ENCODE data around the gene PGBD5.
"Not testable (repeated sequence)": the region's sequence is repeated elsewhere in the genome, so short reads cannot be mapped to it uniquely, and the experiment has no call there.

PGBD5 gene

DNA sequence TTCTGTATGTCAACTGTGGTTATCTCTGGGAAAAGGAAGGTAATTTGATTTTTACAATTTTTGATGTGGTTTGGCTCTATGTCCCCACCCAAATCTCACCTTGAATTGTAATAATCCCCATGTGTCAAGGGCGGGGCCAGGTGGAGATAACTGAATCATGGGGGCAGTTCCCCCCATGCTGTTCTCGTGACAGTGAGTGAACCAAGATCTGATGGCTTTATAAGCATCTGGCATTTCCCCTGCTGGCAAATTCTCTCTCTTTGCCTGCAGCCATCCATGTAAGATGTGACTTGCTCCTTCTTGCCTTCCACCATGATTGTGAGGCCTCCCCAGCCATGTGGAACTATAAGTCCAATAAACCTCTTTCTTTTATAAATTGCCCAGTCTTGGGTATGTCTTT, 5.8 kb downstream of the PGBD5 start:
- DNase-seq; H3K36me3 ChIP-seq (ENCODE audit: control insufficient read depth in 4 of 4, insufficient read depth in 4 of 4, low read length in 3 of 4); H3K4me3 ChIP-seq (ENCODE audit: control insufficient read depth in 1 of 7, extremely low read depth in 1 of 7, insufficient read depth in 4 of 7, low read depth in 2 of 7, low read length in 6 of 7); CTCF ChIA-PET; POLR2A ChIA-PET; H3K27ac ChIP-seq (ENCODE audit: insufficient read depth in 1 of 2, low read depth in 1 of 2, low read length in 2 of 2, poor library complexity in 1 of 2, severe bottlenecking in 2 of 2); H3K9me3 ChIP-seq (ENCODE audit: control extremely low read depth in 1 of 5, control insufficient read depth in 4 of 5, insufficient read depth in 2 of 5, low read depth in 1 of 5, low read length in 4 of 5): not testable (repeated sequence)
- Histone ChIP-seq H3K27me3 (replicated peaks in 2 of 5; ENCODE audit: control insufficient read depth in 4 of 5, insufficient read depth in 5 of 5, low read length in 4 of 5) (peaks cover 16 to 61% (median 41%) of the 10 kb centered on the region in 5 experiments), H3K4me1 (ENCODE audit: control extremely low read depth in 1 of 4, control insufficient read depth in 4 of 4, insufficient read depth in 4 of 4, low read length in 3 of 4) (peaks cover 0 to 22% (median 13%) of the 10 kb centered on the region in 4 experiments)
- 100% methylated on average over 2 of the region's 2 CpGs for WGBS (ENCODE audit: insufficient coverage)

DNA sequence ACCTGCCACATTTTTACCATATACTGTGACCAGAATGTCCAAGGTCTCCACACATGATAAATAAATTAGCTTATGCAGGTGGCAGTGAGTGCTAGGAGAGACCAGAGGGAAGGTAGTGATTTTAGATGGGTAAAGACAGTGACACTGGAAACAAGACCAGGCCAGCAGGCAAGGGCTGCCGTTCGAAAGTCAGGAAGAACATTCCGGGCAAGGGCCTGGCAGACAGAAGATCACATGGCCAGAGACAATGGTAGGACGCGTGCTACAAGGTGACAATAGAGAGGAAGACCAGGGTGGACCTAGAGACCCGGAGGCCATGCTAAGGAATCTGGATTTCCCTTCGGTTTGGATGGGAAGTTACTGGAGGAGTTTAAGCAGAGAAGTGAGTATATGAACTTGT, 9.7 kb downstream of the PGBD5 start:
- Histone ChIP-seq H3K27me3 (replicated peaks in 2 of 5; ENCODE audit: control insufficient read depth in 4 of 5, insufficient read depth in 5 of 5, low read length in 4 of 5) (peaks cover 8 to 37% (median 16%) of the 10 kb centered on the region in 5 experiments), H3K36me3 (ENCODE audit: control insufficient read depth in 4 of 4, insufficient read depth in 4 of 4, low read length in 3 of 4) (no peaks in the 10 kb centered on the region), H3K27ac (ENCODE audit: insufficient read depth in 1 of 2, low read depth in 1 of 2, low read length in 2 of 2, poor library complexity in 1 of 2, severe bottlenecking in 2 of 2) (no peak overlapping the region), H3K9me3 (ENCODE audit: control extremely low read depth in 1 of 5, control insufficient read depth in 4 of 5, insufficient read depth in 2 of 5, low read depth in 1 of 5, low read length in 4 of 5) (peaks cover 0 to 8% (median 0%) of the 10 kb centered on the region in 5 experiments), H3K4me1 (ENCODE audit: control extremely low read depth in 1 of 4, control insufficient read depth in 4 of 4, insufficient read depth in 4 of 4, low read length in 3 of 4) (peaks cover 0 to 7% (median under 1%) of the 10 kb centered on the region in 4 experiments), H3K4me3 (ENCODE audit: control insufficient read depth in 1 of 7, extremely low read depth in 1 of 7, insufficient read depth in 4 of 7, low read depth in 2 of 7, low read length in 6 of 7) (no peak overlapping the region)
- no peak for DNase-seq
- POLR2A ChIA-PET: no interaction called here
- WGBS (ENCODE audit: insufficient coverage): 78% methylated on average over 7 of the region's 7 CpGs
- CTCF ChIA-PET: no interaction called here

DNA sequence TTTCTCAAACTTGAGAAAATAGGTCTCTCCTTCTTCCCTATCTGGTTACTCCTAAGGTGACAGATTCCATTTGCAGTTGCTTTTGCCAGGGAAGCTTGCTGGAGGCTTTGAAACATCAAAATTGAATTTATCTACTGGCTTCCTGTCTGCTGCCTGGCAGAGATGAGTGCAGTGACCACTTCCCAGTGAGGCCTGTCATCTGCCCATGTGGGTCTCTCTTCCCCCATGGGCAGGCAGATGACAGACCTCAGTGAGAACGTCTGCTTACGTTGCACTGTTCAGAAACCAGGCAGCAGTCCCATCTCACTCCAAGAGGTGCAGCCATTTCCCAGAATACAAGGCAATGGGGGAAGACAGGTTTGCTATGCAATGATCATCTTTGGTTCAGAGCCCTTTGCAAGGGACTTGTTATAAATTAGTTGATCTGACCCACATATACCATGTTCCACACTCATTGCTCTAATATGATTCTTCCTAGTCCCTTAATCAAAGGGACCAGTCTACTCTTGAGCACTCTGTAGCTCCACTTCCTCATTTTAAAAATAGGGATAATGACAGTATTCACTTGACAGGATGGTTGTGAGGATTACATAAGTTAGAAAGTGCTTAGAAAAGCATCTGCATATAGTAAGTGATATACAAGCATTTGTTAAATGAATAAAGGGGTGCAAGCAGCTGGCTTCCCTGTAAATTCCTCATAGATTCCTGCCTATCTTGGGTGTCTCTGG, 10.6 kb downstream of the PGBD5 start:
- Histone ChIP-seq H3K4me3 (ENCODE audit: control insufficient read depth in 1 of 7, extremely low read depth in 1 of 7, insufficient read depth in 4 of 7, low read depth in 2 of 7, low read length in 6 of 7) (no peak overlapping the region), H3K4me1 (ENCODE audit: control extremely low read depth in 1 of 4, control insufficient read depth in 4 of 4, insufficient read depth in 4 of 4, low read length in 3 of 4) (no peaks in the 10 kb centered on the region), H3K9me3 (ENCODE audit: control extremely low read depth in 1 of 5, control insufficient read depth in 4 of 5, insufficient read depth in 2 of 5, low read depth in 1 of 5, low read length in 4 of 5) (peaks cover 0 to 6% (median 0%) of the 10 kb centered on the region in 5 experiments), H3K36me3 (ENCODE audit: control insufficient read depth in 4 of 4, insufficient read depth in 4 of 4, low read length in 3 of 4) (no peaks in the 10 kb centered on the region), H3K27ac (ENCODE audit: insufficient read depth in 1 of 2, low read depth in 1 of 2, low read length in 2 of 2, poor library complexity in 1 of 2, severe bottlenecking in 2 of 2) (no peak overlapping the region), H3K27me3 (replicated peaks in 2 of 5; ENCODE audit: control insufficient read depth in 4 of 5, insufficient read depth in 5 of 5, low read length in 4 of 5) (peaks cover 4 to 32% (median 12%) of the 10 kb centered on the region in 5 experiments)
- ChIA-PET CTCF (no interaction called here), POLR2A (no interaction called here)
- 76% methylated on average over 2 of the region's 2 CpGs for WGBS (ENCODE audit: insufficient coverage)
- DNase-seq: no peak

DNA sequence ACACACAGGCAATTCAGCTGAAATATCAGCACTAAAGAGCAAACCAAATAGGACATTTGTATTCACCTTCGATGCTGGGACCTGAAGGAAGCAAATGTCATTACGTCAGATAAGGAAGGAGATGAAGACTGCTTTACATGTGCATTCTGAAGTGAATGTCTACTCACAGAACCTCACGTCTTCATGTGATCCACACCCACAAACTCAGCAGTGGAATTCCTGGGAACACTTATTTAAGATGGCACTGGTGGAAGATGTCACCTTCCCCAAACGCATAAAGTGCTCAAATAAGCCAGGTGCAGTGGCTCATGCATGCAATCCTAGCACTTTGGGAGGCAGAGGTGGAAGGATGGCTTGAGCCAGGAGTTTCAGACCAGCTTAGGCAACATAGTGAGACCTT, 11.4 kb downstream of the PGBD5 start:
- CTCF ChIA-PET: no interaction called here
- no peaks in the 10 kb centered on the region for H3K4me1 ChIP-seq (ENCODE audit: control extremely low read depth in 1 of 4, control insufficient read depth in 4 of 4, insufficient read depth in 4 of 4, low read length in 3 of 4)
- H3K36me3 ChIP-seq (ENCODE audit: control insufficient read depth in 4 of 4, insufficient read depth in 4 of 4, low read length in 3 of 4): no peaks in the 10 kb centered on the region
- peaks cover 4 to 32% (median 12%) of the 10 kb centered on the region in 5 experiments for H3K27me3 ChIP-seq (replicated peaks in 2 of 5; ENCODE audit: control insufficient read depth in 4 of 5, insufficient read depth in 5 of 5, low read length in 4 of 5)
- no peak overlapping the region for H3K4me3 ChIP-seq (ENCODE audit: control insufficient read depth in 1 of 7, extremely low read depth in 1 of 7, insufficient read depth in 4 of 7, low read depth in 2 of 7, low read length in 6 of 7)
- POLR2A ChIA-PET: no interaction called here
- DNase-seq: no peak
- no peaks in the 10 kb centered on the region for H3K9me3 ChIP-seq (ENCODE audit: control extremely low read depth in 1 of 5, control insufficient read depth in 4 of 5, insufficient read depth in 2 of 5, low read depth in 1 of 5, low read length in 4 of 5)
- H3K27ac ChIP-seq (ENCODE audit: insufficient read depth in 1 of 2, low read depth in 1 of 2, low read length in 2 of 2, poor library complexity in 1 of 2, severe bottlenecking in 2 of 2): no peak overlapping the region
- WGBS (ENCODE audit: insufficient coverage): 98% methylated on average over 4 of the region's 4 CpGs

GRCh38 chr1:230414102-230414501, 12.0 kb downstream of the PGBD5 start:
- Histone ChIP-seq H3K36me3 (ENCODE audit: control insufficient read depth in 4 of 4, insufficient read depth in 4 of 4, low read length in 3 of 4) (no peaks in the 10 kb centered on the region), H3K9me3 (ENCODE audit: control extremely low read depth in 1 of 5, control insufficient read depth in 4 of 5, insufficient read depth in 2 of 5, low read depth in 1 of 5, low read length in 4 of 5) (peaks cover 0 to 3% (median 0%) of the 10 kb centered on the region in 5 experiments), H3K4me1 (ENCODE audit: control extremely low read depth in 1 of 4, control insufficient read depth in 4 of 4, insufficient read depth in 4 of 4, low read length in 3 of 4) (no peaks in the 10 kb centered on the region), H3K27ac (ENCODE audit: insufficient read depth in 1 of 2, low read depth in 1 of 2, low read length in 2 of 2, poor library complexity in 1 of 2, severe bottlenecking in 2 of 2) (no peak overlapping the region), H3K4me3 (ENCODE audit: control insufficient read depth in 1 of 7, extremely low read depth in 1 of 7, insufficient read depth in 4 of 7, low read depth in 2 of 7, low read length in 6 of 7) (no peak overlapping the region), H3K27me3 (replicated peaks in 2 of 5; ENCODE audit: control insufficient read depth in 4 of 5, insufficient read depth in 5 of 5, low read length in 4 of 5) (peaks cover 4 to 32% (median 10%) of the 10 kb centered on the region in 5 experiments)
- WGBS (ENCODE audit: insufficient coverage): 93% methylated on average over 3 of the region's 4 CpGs
- ChIA-PET POLR2A (no interaction called here), CTCF (no interaction called here)
- DNase-seq: no peak

- POLR2A ChIA-PET: no interaction called here
- DNase-seq: no peak
- Histone ChIP-seq H3K9me3 (ENCODE audit: control extremely low read depth in 1 of 5, control insufficient read depth in 4 of 5, insufficient read depth in 2 of 5, low read depth in 1 of 5, low read length in 4 of 5) (peaks cover 0 to 4% (median 0%) of the 10 kb centered on the region in 5 experiments), H3K27ac (ENCODE audit: insufficient read depth in 1 of 2, low read depth in 1 of 2, low read length in 2 of 2, poor library complexity in 1 of 2, severe bottlenecking in 2 of 2) (no peak overlapping the region), H3K27me3 (replicated peaks in 2 of 5; ENCODE audit: control insufficient read depth in 4 of 5, insufficient read depth in 5 of 5, low read length in 4 of 5) (peaks cover 2 to 29% (median 8%) of the 10 kb centered on the region in 5 experiments), H3K4me3 (ENCODE audit: control insufficient read depth in 1 of 7, extremely low read depth in 1 of 7, insufficient read depth in 4 of 7, low read depth in 2 of 7, low read length in 6 of 7) (no peak overlapping the region), H3K4me1 (ENCODE audit: control extremely low read depth in 1 of 4, control insufficient read depth in 4 of 4, insufficient read depth in 4 of 4, low read length in 3 of 4) (no peaks in the 10 kb centered on the region), H3K36me3 (ENCODE audit: control insufficient read depth in 4 of 4, insufficient read depth in 4 of 4, low read length in 3 of 4) (no peaks in the 10 kb centered on the region)
- CTCF ChIA-PET: no interaction called here
- 100% methylated on average over 2 of the region's 6 CpGs for WGBS (ENCODE audit: insufficient coverage)
These were observed 13.1 kb downstream of the PGBD5 start for GRCh38 chr1:230413061-230413460.

DNA sequence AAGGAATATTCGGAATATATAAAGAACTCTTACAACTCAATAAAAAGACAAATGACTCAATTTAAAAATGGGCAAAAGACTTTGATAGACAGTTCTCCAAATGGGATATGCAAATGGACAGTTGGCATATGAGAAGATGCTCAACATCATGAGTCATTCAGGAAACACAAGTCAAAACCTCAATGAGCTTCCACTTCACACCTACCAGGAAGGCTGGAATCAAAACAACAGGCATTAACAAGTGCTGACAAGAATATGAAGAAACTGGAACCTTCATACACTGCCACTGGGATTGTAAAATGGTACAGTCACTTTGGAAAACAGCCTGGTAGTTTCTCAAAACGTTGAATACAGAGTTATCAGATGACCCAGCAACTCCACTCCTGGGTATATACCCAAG, 17.2 kb downstream of the PGBD5 start:
- POLR2A ChIA-PET: no interaction called here

More for the DNA sequence above, 17.2 kb downstream of the PGBD5 start:
- H3K4me3 ChIP-seq (ENCODE audit: control insufficient read depth in 1 of 7, extremely low read depth in 1 of 7, insufficient read depth in 4 of 7, low read depth in 2 of 7, low read length in 6 of 7): no peak overlapping the region
- no peak overlapping the region for H3K27ac ChIP-seq (ENCODE audit: insufficient read depth in 1 of 2, low read depth in 1 of 2, low read length in 2 of 2, poor library complexity in 1 of 2, severe bottlenecking in 2 of 2)
- H3K4me1 ChIP-seq (ENCODE audit: control extremely low read depth in 1 of 4, control insufficient read depth in 4 of 4, insufficient read depth in 4 of 4, low read length in 3 of 4): no peaks in the 10 kb centered on the region
- no peak for DNase-seq
- H3K27me3 ChIP-seq (replicated peaks in 2 of 5; ENCODE audit: control insufficient read depth in 4 of 5, insufficient read depth in 5 of 5, low read length in 4 of 5): peaks cover 0 to 6% (median 3%) of the 10 kb centered on the region in 5 experiments
- peaks cover 0 to 4% (median 0%) of the 10 kb centered on the region in 5 experiments for H3K9me3 ChIP-seq (ENCODE audit: control extremely low read depth in 1 of 5, control insufficient read depth in 4 of 5, insufficient read depth in 2 of 5, low read depth in 1 of 5, low read length in 4 of 5)
- CTCF ChIA-PET: no interaction called here
- no peaks in the 10 kb centered on the region for H3K36me3 ChIP-seq (ENCODE audit: control insufficient read depth in 4 of 4, insufficient read depth in 4 of 4, low read length in 3 of 4)
- 83% methylated on average over 1 of the region's 2 CpGs for WGBS (ENCODE audit: insufficient coverage)
